HEK293 (cell line): ENCODE data around the gene CD82.

ENCODE experiments used
- CTCF ChIA-PET: fragments of 350-600 bp; formaldehyde crosslinking; extraction: SDS; loops from one replicate; lab custom pipeline; 2021; ENCODE audit warnings: antibody characterized with exemption; lab: Yijun Ruan, JAX
- POLR2A ChIA-PET: fragments of 300-600 bp; formaldehyde crosslinking; extraction: SDS; loops from one replicate; lab custom pipeline; 2020; ENCODE audit warnings: antibody characterized with exemption, inconsistent platforms; lab: Yijun Ruan, JAX
- H3K27ac ChIP-seq: fragments of 200-500 bp; sonication (Bioruptor generic); 2 replicates; pipeline ENCODE4 v1.5.1; 2014; ENCODE audit warnings: low read depth, low read length, control low read depth, inconsistent platforms; ENCODE audit errors: extremely low read depth
- H3K36me3 ChIP-seq, 2 experiments: fragments of 200-500 bp in 1 of 2; sonication (Bioruptor generic) in 1 of 2; 1 replicate in 1 of 2; 2 replicates in 1 of 2; pipeline ENCODE4 v1.5.1; 2014 to 2017; ENCODE audit warnings: inconsistent platforms in 2 of 2, low read length in 2 of 2; ENCODE audit not compliant: control insufficient read depth in 2 of 2, insufficient read depth in 1 of 2
- H3K4me1 ChIP-seq: fragments of 200-500 bp; sonication (Bioruptor generic); 2 replicates; pipeline ENCODE4 v1.5.1; 2014; ENCODE audit warnings: mild to moderate bottlenecking, low read length, inconsistent platforms; ENCODE audit not compliant: control insufficient read depth, insufficient read depth
- H3K4me3 ChIP-seq: 2 replicates; pipeline ENCODE4 v1.5.1; 2011; ENCODE audit warnings: low read depth, mild to moderate bottlenecking, control low read depth, low read length, moderate library complexity
- H3K9me3 ChIP-seq: fragments of 200-500 bp; sonication (Bioruptor generic); 2 replicates; pipeline ENCODE4 v1.5.1; 2014; ENCODE audit warnings: low read depth, low read length, inconsistent platforms; ENCODE audit not compliant: control insufficient read depth, insufficient read depth
- CTCF ChIP-seq: fragments of 450-650 bp; formaldehyde crosslinking; IDR thresholded peaks from 2 replicates; pipeline ENCODE4 v1.5.1; 2016; ENCODE audit warnings: missing biosample characterization, missing genetic modification characterization
- KLF16 ChIP-seq: fragments of 450-650 bp; formaldehyde crosslinking; IDR thresholded peaks from 2 replicates; pipeline ENCODE4 v1.5.1; 2017; ENCODE audit warnings: missing biosample characterization, missing genetic modification characterization
- PRDM1 ChIP-seq: fragments of 450-650 bp; formaldehyde crosslinking; IDR thresholded peaks from 2 replicates; pipeline ENCODE4; 2016; ENCODE audit warnings: missing biosample characterization, missing genetic modification characterization
- ZBTB8A ChIP-seq: fragments of 450-650 bp; formaldehyde crosslinking; IDR thresholded peaks from 2 replicates; pipeline ENCODE4 v1.5.1; 2016; ENCODE audit warnings: missing biosample characterization, missing genetic modification characterization
- ZFP69B ChIP-seq: fragments of 450-650 bp; formaldehyde crosslinking; IDR thresholded peaks from 2 replicates; pipeline ENCODE4 v1.5.1; 2016; ENCODE audit warnings: missing biosample characterization, missing genetic modification characterization
- ZNF10 ChIP-seq: fragments of 450-650 bp; formaldehyde crosslinking; IDR thresholded peaks from 2 replicates; pipeline ENCODE4 v1.5.1; 2017; ENCODE audit warnings: missing biosample characterization, missing genetic modification characterization
- ZNF175 ChIP-seq: fragments of 450-650 bp; formaldehyde crosslinking; IDR thresholded peaks from 2 replicates; pipeline ENCODE4 v1.5.1; 2016; ENCODE audit warnings: missing biosample characterization, missing genetic modification characterization
- ZNF362 ChIP-seq: fragments of 450-650 bp; formaldehyde crosslinking; IDR thresholded peaks from 2 replicates; pipeline ENCODE4 v1.5.1; 2016; ENCODE audit warnings: missing biosample characterization, missing genetic modification characterization
- ZNF580 ChIP-seq: fragments of 450-650 bp; formaldehyde crosslinking; IDR thresholded peaks from 2 replicates; pipeline ENCODE4 v1.5.1; 2016; ENCODE audit warnings: missing biosample characterization, missing genetic modification characterization
- ZNF654 ChIP-seq: fragments of 450-650 bp; formaldehyde crosslinking; IDR thresholded peaks from 2 replicates; pipeline ENCODE4 v1.5.1; 2016; ENCODE audit warnings: low read depth, missing biosample characterization, missing genetic modification characterization
- ZNF660 ChIP-seq: fragments of 450-650 bp; IDR thresholded peaks from 2 replicates; pipeline ENCODE4 v1.5.1; 2018; ENCODE audit warnings: missing biosample characterization, mild to moderate bottlenecking, missing genetic modification characterization
- ZNF692 ChIP-seq: fragments of 450-650 bp; formaldehyde crosslinking; IDR thresholded peaks from 2 replicates; pipeline ENCODE4 v1.5.1; 2016; ENCODE audit warnings: missing biosample characterization, missing genetic modification characterization
- ZNF768 ChIP-seq: fragments of 450-650 bp; formaldehyde crosslinking; IDR thresholded peaks from 2 replicates; pipeline ENCODE4 v1.5.1; 2018; ENCODE audit warnings: missing biosample characterization, mild to moderate bottlenecking, missing genetic modification characterization
- TF ChIP-seq, protein P1 (sequence below): fragments of 450-650 bp; formaldehyde crosslinking; conservative IDR thresholded peaks from 2 replicates; pipeline ENCODE4 v1.5.1; 2016; ENCODE audit warnings: low read depth, missing biosample characterization, missing genetic modification characterization
- TF ChIP-seq, protein P2 (sequence below): fragments of 450-650 bp; formaldehyde crosslinking; IDR thresholded peaks from 2 replicates; pipeline ENCODE4 v1.5.1; 2016; ENCODE audit warnings: missing biosample characterization, missing genetic modification characterization

Gene CD82

DNA sequence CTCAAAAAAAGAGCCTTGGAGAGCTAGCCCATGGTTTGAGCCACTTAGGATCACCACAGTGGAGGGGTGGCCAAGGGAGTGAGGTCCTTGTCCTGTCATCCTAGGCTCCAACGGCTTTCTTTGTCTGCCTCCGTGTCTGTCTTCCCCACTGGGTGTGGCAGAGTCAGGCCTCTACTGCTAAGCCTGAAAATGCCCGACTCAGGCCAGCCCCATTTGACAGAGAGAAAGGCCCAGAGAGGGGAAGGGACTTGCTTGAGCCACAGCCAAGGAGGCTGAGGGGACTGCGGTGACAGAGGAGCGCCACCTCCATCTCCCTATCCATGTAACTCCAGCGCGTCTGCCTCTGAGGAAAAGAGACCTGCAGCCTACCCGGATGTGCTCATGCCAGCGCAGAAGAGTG is 27.8 kb upstream of the CD82 start (continued):
- TF ChIP-seq, protein P1, sequence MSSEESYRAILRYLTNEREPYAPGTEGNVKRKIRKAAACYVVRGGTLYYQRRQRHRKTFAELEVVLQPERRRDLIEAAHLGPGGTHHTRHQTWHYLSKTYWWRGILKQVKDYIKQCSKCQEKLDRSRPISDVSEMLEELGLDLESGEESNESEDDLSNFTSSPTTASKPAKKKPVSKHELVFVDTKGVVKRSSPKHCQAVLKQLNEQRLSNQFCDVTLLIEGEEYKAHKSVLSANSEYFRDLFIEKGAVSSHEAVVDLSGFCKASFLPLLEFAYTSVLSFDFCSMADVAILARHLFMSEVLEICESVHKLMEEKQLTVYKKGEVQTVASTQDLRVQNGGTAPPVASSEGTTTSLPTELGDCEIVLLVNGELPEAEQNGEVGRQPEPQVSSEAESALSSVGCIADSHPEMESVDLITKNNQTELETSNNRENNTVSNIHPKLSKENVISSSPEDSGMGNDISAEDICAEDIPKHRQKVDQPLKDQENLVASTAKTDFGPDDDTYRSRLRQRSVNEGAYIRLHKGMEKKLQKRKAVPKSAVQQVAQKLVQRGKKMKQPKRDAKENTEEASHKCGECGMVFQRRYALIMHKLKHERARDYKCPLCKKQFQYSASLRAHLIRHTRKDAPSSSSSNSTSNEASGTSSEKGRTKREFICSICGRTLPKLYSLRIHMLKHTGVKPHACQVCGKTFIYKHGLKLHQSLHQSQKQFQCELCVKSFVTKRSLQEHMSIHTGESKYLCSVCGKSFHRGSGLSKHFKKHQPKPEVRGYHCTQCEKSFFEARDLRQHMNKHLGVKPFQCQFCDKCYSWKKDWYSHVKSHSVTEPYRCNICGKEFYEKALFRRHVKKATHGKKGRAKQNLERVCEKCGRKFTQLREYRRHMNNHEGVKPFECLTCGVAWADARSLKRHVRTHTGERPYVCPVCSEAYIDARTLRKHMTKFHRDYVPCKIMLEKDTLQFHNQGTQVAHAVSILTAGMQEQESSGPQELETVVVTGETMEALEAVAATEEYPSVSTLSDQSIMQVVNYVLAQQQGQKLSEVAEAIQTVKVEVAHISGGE (tag by site-specific recombination) = no peak
- TF ChIP-seq ZNF580 = no peak
- no peak for TF ChIP-seq ZNF10 (tag by site-specific recombination)
- TF ChIP-seq ZNF175 (tag by site-specific recombination) = no peak
- TF ChIP-seq, all 188 proteins: peak for 0

GRCh38 chr11:44538375-44539054 is 26.9 kb upstream of the CD82 start:
- Histone ChIP-seq H3K4me1 (no peaks in the 10 kb centered on the region), H3K4me3 (no peak overlapping the region), H3K27ac (no peak overlapping the region), H3K36me3 (no peaks in the 10 kb centered on the region), H3K9me3 (no peaks in the 10 kb centered on the region)
- ChIA-PET CTCF (interaction anchor here (0.5 to 3.3 kb wide), 13 partner anchors 14 to 445 kb away, joined by 3 to 19 read pairs (median 7); no protein-coding TSS in a partner anchor), POLR2A (no interaction called here)
- TF ChIP-seq ZNF768 (tag by site-specific recombination) = no peak
- no peak for TF ChIP-seq ZNF362
- peak; percentile 71 for TF ChIP-seq PRDM1 (tag by site-specific recombination)
- 0 out of 2 replicates have a peak, but pooled peaks have one; percentile 23 for TF ChIP-seq ZNF660
- peak; percentile 80 for TF ChIP-seq CTCF (tag by site-specific recombination)
- TF ChIP-seq, protein P2, sequence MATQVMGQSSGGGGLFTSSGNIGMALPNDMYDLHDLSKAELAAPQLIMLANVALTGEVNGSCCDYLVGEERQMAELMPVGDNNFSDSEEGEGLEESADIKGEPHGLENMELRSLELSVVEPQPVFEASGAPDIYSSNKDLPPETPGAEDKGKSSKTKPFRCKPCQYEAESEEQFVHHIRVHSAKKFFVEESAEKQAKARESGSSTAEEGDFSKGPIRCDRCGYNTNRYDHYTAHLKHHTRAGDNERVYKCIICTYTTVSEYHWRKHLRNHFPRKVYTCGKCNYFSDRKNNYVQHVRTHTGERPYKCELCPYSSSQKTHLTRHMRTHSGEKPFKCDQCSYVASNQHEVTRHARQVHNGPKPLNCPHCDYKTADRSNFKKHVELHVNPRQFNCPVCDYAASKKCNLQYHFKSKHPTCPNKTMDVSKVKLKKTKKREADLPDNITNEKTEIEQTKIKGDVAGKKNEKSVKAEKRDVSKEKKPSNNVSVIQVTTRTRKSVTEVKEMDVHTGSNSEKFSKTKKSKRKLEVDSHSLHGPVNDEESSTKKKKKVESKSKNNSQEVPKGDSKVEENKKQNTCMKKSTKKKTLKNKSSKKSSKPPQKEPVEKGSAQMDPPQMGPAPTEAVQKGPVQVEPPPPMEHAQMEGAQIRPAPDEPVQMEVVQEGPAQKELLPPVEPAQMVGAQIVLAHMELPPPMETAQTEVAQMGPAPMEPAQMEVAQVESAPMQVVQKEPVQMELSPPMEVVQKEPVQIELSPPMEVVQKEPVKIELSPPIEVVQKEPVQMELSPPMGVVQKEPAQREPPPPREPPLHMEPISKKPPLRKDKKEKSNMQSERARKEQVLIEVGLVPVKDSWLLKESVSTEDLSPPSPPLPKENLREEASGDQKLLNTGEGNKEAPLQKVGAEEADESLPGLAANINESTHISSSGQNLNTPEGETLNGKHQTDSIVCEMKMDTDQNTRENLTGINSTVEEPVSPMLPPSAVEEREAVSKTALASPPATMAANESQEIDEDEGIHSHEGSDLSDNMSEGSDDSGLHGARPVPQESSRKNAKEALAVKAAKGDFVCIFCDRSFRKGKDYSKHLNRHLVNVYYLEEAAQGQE (tag by site-specific recombination) = 0 out of 2 replicates have a peak, but pooled peaks have one; percentile 38
- TF ChIP-seq ZNF654 (tag by site-specific recombination) = peak; percentile 92
- TF ChIP-seq ZNF692 = 0 out of 2 replicates have a peak, but pooled peaks have one; percentile 29
- peak; percentile 42; the same call in 1 of the 2 replicates for TF ChIP-seq ZFP69B (tag by site-specific recombination)
- TF ChIP-seq KLF16 = no peak
- no peak for TF ChIP-seq ZBTB8A (tag by site-specific recombination)
